ENCODE measurements around the gene CIB2.
"Not testable (repeated sequence)": the region's sequence is repeated elsewhere in the genome, so short reads cannot be mapped to it uniquely, and the experiment has no call there.

The CIB2 gene

DNA sequence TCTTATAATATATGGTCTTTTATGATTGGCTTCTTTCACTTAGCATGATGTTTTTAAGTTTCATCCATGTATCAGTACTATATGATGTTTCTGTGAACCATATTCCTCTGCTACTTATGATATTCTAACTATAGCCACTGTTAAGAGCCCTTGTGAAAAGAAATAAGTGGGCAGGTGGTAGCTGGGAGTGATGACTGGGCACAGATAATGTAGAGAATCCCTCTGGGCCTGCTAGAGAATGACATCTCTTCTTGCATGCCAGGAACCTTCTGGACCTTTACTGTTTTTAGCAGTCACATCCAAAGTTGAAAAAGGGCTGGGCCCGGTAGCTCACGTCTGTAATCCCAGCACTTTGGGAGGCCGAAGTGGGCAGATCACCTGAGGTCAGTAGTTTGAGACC is 28.1 kb upstream of the CIB2 start:
- TF ChIP-seq, protein P1, sequence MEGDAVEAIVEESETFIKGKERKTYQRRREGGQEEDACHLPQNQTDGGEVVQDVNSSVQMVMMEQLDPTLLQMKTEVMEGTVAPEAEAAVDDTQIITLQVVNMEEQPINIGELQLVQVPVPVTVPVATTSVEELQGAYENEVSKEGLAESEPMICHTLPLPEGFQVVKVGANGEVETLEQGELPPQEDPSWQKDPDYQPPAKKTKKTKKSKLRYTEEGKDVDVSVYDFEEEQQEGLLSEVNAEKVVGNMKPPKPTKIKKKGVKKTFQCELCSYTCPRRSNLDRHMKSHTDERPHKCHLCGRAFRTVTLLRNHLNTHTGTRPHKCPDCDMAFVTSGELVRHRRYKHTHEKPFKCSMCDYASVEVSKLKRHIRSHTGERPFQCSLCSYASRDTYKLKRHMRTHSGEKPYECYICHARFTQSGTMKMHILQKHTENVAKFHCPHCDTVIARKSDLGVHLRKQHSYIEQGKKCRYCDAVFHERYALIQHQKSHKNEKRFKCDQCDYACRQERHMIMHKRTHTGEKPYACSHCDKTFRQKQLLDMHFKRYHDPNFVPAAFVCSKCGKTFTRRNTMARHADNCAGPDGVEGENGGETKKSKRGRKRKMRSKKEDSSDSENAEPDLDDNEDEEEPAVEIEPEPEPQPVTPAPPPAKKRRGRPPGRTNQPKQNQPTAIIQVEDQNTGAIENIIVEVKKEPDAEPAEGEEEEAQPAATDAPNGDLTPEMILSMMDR (conservative IDR thresholded peaks at IDR 0.05; ENCODE audit: low read depth, low read length): no peak
- H3K4me3 ChIP-seq (ENCODE audit: low read depth, low read length): no peak overlapping the region
- DNase-seq (ENCODE audit: low read depth): no peak

DNA sequence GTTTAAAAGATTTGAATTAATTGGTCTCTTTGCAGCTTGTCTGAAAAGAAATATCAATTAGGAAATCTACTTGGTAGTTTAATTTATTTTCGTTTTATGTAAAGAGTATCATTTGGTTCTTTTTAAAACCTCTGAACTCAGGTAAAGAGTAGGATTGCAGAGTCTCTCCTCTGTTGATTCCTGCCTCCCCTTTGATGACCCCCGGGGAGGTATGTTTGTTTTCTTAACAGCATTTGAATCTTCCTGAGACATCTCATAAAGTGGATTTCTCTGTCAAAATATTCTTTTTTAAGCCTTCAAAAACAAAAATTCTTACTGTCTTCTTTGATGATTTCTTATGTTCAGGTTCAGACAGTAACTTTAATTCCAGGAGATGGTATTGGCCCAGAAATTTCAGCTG is 26.0 kb upstream of the CIB2 start:
- no peak for DNase-seq (ENCODE audit: low read depth)
- TF ChIP-seq, protein P1 (conservative IDR thresholded peaks at IDR 0.05; ENCODE audit: low read depth, low read length): no peak
- H3K4me3 ChIP-seq (ENCODE audit: low read depth, low read length): no peak overlapping the region

DNA sequence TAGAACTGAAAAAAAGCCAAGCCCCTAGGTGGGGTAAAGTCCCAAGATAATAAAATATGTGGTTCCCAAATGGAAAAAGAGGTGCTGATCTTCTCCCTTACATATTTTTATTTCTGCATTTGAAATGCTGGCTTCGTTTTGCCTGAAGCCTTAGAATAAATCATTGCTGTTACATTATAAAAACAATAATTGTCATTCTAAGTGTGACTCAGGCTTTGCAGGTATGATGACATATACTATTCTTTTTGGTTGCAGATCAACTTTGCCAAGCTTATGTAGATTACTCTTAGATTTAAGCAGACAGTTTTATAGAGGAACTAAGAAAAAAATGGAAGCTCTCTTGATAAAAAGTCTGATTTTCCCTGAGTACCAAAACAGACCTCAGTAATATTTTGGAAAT is 25.4 kb upstream of the CIB2 start:
- no peak for DNase-seq (ENCODE audit: low read depth)
- H3K4me3 ChIP-seq (ENCODE audit: low read depth, low read length): no peak overlapping the region
- TF ChIP-seq, protein P1 (conservative IDR thresholded peaks at IDR 0.05; ENCODE audit: low read depth, low read length): no peak

DNA sequence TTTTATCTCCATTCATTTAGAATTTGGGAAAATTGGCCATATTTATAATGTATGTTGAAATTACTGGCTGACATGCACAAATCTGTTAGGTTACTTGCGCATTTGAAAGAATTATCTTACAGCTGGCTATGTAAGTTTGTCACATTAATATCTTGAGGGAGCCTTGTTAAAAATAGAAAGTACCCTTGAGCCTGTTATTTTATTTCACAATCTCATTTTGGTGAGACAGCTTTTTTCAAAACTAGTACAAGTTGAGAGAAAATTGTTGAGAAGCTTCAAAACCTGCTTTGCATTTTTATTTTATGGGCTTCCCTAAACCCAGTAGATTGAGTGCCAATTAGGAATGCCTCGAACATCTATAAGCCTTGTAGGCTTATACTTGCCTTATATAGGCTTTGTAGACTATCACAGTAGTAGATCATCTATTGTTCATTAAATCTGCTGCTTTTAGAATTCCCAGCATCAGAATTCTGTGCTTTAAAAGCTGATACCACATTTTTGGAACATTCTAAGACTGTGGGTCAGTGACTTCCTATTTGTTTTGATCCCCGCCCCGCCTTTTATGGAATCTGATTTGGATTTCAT is 24.2 kb upstream of the CIB2 start:
- DNase-seq (ENCODE audit: low read depth): peak; percentile 6
- TF ChIP-seq, protein P1 (conservative IDR thresholded peaks at IDR 0.05; ENCODE audit: low read depth, low read length): no peak
- H3K4me3 ChIP-seq (ENCODE audit: low read depth, low read length): no peak overlapping the region

DNA sequence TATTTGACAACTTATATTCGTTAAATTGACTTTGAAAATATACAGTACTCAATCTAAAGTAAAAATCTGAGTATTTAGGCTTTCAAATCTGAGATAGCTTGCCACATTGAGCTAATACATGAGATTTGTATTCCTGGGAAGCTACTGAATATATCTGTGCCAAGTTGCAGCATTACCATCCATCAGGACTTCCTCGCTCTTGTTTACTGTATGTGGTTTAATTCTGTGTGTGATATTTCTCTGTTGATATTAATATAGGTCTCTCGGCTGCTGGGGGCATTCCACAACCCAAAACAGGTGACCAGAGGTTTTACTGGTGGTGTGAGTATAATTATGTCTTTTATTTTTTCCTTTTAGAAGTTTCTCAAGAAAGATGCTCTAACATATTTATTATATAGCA is 23.7 kb upstream of the CIB2 start:
- TF ChIP-seq, protein P1 (conservative IDR thresholded peaks at IDR 0.05; ENCODE audit: low read depth, low read length): no peak
- DNase-seq (ENCODE audit: low read depth): no peak
- H3K4me3 ChIP-seq (ENCODE audit: low read depth, low read length): no peak overlapping the region

DNA sequence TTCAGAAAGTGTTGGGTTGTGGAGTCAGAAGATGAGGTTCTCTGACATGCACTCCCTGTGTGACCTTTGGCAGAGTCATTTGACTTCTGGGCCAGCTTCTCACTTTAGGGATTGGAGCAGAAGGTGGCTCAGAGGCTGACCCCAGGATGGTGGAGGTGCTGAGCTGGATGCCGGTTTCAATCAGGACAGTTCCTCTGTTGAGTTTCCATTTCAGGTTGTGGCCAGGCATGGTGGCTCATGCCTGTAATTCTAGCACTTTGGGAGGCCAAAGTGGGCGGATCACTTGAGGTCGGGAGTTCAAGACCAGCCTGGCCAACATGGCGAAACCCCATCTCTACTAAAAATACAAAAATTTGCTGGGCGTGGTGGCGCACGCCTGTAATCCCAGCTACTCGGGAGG is 19.8 kb upstream of the CIB2 start:
- DNase-seq (ENCODE audit: low read depth); H3K4me3 ChIP-seq (ENCODE audit: low read depth, low read length): not testable (repeated sequence)

DNA sequence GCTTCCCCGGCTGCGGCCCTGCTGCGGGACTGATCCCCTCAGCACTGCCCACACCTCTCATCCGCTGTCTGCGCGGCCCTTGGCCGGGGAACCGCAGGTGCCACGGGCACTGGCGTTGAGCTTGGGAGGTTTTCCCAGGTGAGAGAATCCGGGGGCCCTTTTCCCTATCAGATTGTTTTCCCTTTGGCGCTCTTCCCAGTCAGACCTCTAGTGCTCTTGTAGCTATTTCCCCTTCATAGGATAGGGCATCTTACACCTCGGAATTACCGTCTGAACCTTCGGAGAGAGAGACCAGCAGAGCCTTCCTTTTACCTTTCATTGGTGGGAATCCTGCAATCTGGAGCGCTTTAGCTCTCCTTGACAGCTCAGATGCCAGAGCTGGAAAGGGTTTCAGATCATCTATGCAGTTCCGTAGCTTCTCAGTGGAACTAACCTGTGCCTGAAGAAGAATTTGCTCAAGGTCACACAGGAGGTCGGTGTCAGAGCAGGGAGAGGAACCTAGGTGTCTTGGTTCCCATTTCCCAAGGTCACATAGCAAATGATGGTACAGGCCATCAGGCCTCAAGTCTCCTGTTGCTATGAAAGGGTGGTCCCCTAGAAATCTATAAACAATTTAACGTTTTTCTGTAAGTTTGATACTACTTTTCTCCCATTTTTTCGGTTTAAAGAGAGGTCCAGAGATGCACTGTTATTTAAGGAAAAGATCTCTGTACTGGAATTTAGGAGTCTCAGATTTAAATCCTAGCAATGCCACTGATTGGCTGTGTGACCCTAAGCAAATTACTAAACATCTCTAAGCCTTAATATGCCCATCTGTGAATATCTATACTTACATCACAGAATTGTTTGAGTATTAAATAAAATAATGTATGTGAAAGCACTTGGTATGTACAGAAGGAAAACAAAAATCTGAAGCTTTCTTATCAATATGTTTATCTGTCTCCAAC is 18.8 kb upstream of the CIB2 start:
- H3K4me3 ChIP-seq (ENCODE audit: low read depth, low read length): peak overlapping the region; percentile 70
- peak; percentile 22 for DNase-seq (ENCODE audit: low read depth)
- TF ChIP-seq, protein P1 (conservative IDR thresholded peaks at IDR 0.05; ENCODE audit: low read depth, low read length): no peak
